Endothelial cell of hepatic sinusoid (primary cell): Measurements from ENCODE around the gene PGP.

Experiments used
- in situ Hi-C: cut with HindIII; loops from 2 replicates; pipeline ENCODE4 v1.10.0; 2017; ENCODE audit warnings: low sequenced_read_pairs

The PGP gene

GRCh38 chr16:2186505-2186904 lies 28.1 kb downstream of the PGP start:
- in situ Hi-C loops = no loop called here

DNA sequence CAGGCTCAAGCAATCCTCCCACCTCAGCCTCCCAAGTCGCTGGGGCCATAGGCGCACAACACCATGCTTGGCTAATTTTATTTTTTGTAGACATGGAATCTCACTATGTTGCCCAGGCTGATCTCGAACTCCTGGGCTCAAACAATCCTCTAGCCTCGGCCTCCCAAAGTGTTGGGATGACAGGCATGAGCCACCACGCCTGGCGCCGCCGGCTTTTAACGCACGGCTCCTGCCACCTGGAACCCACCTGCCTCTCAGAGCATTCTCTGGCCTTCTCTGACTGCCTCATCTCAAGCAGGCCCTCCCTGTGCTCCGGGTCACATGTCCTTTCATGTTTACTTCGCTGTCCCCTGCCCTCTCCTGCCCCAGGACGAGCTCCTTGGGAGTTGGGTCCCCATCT lies 28.6 kb downstream of the PGP start:
- in situ Hi-C loops = no loop called here

DNA sequence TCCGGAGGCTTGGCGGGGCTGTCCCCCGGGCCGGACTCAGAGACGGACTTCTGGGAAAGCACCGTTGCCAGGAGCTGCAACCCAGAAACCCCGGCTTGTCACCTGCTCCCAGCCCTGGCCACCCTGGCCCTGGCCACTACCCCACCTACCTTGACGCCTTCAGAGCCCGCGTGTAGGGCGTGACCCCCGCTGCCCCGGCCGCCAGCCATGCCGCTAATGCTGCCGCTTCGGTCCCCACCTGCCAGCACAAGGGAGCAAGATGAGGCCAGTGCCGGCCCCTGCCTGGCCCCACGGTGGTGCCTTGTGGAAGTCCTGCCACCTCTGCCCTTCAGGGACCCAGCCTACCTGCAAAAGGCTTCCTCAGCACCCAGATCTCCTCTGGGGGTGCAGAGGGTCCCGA lies 29.7 kb downstream of the PGP start:
- in situ Hi-C loops = no loop called here

DNA sequence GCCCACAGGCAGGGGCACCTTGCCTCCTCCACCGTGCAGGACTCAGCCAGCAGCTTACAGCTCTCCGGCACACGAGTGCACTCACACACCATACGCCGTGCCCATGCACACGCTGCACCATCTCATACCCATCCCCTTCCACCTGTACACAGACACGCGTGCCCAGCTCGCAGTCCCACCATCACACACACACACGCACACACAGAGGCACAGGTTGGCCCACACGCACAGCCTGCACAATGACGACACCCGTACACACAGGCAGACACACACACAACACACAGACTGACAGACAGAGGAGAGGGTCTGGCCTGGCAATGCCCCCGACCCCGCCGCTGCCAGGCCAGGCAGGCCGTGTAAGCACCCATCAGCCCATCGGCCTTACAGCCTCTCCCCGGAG lies 30.3 kb downstream of the PGP start:
- in situ Hi-C loops = no loop called here

DNA sequence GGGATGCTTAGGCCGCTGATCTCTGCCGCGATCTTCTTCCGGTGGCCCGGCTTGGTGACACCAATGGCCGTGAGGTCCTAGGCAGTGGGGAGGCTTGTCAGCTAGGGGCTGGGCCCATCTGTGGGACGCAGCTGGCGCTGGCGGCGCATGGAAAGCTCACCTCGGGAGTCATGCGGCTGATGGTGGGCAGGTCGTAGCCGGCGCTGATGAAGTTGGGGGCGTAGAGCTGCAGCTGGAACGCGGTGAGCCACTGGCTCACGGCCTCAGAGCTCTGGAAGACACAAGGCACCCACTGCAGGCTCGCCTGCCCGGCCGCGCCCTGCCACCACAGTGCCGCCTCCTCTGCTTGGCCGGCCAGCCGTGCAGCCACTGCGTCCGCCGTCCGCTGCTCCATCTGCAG lies 31.0 kb downstream of the PGP start:
- in situ Hi-C loops = no loop called here

GRCh38 chr16:2181952-2182351 lies 32.7 kb downstream of the PGP start:
- in situ Hi-C loops = no loop called here

DNA sequence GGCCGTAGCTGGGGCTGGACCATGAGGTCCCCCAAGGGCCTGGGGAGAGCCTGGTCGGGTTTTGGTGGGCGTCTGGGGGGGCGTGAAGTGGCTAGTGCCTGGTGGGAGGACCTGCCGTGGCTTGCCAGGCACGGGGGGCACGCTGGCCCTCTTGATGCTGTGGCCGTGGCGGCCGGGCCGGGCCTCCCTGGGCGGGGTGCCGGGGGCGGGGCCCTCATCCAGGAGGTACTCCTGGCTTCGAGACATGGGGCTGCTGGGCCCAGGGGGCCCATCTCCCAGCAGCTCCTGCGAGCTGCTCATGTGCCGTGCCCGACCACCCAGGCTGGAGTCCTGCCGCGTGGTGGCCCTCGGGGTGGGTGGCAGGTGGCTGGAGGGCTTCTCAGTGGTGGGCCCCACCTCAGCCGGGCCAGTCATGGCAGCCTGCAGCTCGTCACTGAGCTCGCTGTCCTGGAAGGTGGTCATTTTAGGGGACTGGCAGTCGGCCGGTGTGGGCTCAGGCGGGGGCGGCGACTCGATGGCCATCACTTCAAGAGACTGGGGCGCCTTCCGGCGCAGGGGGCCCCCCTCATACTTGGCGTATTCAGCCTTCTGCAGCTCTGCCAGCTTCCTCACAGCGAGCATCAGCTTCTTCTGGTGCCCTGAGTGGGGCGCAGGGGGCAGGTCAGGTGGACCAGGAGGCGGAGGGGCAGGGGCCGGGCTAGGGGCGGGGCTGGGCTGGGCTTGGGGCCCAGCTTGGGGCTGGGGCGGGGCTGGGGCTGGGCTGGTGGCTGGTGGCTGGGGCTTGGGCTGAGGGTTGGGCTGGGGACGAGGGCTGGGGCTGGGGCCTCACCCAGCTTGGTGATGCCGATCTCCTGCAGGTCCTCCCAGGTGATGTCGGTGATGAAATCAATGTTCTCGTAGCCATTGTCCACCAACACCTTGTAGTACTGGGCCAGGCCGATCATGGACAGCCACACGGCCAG lies 33.4 kb downstream of the PGP start:
- in situ Hi-C loops = no loop called here

- in situ Hi-C loops = no loop called here
Observed at GRCh38 chr16:2180461-2180860, 34.2 kb downstream of the PGP start.

GRCh38 chr16:2179576-2179975 lies 35.1 kb downstream of the PGP start:
- in situ Hi-C loops = no loop called here

- in situ Hi-C loops = no loop called here
Observed at GRCh38 chr16:2179107-2179501, 35.5 kb downstream of the PGP start.

DNA sequence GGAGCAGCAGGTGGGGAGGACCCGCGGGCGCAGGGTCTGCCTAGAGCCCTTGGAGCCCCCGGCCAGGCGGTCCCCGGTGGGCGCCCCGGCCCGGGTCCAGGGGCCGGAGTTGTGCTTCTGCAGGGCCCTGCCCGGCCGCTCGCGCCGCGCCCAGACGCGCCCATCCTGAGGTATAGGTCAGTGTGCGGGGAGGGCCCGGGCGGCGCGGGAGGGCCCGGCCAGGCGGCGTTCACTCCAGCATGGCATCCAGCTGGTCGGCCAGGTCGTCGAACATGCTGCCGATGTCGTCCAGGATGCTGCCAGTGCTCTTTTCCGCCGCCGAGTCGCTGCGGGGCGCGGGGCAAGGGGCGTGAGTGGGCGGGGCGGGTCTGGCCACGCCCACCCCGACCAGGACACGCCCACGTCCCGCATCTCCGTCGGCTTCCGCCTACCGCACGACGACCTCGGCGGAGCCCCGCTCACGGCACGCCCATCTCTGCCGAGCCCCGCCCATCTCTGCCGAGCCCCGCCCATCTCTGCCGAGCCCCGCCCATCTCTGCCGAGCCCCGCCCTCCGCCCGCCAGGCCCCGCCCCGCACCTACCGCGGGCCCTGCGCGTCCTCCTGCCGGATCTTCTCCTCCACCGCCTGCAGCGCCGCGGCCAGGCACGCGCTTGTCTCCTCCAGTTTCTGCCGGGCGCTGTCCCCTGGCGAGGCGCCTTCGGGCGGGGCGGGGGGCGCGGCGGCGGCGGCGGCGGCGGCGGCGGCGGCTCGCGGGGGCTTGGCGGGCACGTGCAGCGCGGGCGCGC lies 36.1 kb downstream of the PGP start:
- in situ Hi-C loops = no loop called here

GRCh38 chr16:2177561-2177960 lies 37.1 kb downstream of the PGP start:
- in situ Hi-C loops = no loop called here

DNA sequence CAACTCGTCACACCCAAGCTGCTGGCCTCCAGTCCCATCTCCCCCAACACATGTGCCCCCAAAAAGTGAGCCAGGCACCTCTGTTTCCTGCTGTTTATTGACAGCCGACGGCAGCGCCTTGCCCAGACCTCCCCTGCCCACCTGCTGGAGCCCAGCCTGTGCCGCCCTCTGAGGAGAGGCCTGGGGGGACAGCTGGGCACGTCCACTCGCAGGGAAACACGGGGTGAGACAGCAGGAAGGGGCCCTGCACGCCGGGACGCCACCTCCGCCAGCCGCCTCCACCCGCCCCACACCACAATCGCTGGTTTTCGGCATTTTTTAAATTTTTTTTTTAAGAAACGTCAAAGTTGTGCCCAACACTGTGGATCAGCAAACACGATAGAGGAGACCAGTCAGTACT lies 37.5 kb downstream of the PGP start:
- in situ Hi-C loops = no loop called here

GRCh38 chr16:2176047-2176446 lies 38.6 kb downstream of the PGP start:
- in situ Hi-C loops = no loop called here

DNA sequence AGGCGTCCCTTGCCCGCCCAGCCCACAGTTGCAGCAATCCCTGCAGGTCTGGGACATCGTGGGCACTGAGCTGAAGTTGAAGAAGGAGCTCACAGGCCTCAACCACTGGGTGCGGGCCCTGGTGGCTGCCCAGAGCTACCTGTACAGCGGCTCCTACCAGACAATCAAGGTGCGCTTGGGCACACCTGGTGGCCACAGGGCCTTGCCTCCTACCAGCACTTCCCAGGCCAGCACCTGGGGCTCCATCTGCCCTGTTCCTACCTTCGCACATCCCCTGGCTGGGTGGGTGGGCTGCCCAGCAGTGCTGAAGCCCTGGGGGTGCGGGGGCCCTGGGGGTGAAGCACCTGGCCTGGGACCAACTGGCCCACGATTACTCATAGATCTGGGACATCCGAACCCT lies 39.2 kb downstream of the PGP start:
- in situ Hi-C loops = no loop called here

GRCh38 chr16:2174396-2175131 lies 40.1 kb downstream of the PGP start:
- in situ Hi-C loops = loop anchor here (25.0 kb wide), 2 partner anchors 263 to 312 kb away; partner anchors contain the start of genes CCNF and MEIOB

- in situ Hi-C loops = loop anchor here (25.0 kb wide), 2 partner anchors 263 to 312 kb away; partner anchors contain the start of genes CCNF and MEIOB
Observed at GRCh38 chr16:2173916-2174315, 40.7 kb downstream of the PGP start.

DNA sequence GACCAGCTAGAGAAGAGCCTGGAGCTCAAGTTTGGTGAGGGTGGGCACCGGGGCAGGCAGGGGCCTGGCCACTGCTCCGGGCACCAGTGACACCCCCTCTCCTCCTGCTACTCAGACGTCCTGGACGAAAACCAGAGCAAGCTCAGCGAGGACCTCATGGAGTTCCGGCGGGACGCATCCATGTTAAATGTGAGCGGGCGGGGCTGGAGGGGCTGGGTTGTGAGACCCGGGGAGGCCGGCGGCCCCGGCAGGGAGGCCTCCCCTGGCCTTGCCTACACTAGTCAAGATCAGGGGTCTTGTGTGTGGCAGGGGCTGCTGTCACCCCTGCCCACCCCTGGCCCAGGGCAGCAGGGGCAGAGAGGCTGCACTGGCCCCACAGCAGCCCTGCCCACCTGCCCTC lies 41.3 kb downstream of the PGP start:
- in situ Hi-C loops = loop anchor here (25.0 kb wide), 2 partner anchors 264 to 311 kb away; partner anchors contain the start of genes CCNF and MEIOB

DNA sequence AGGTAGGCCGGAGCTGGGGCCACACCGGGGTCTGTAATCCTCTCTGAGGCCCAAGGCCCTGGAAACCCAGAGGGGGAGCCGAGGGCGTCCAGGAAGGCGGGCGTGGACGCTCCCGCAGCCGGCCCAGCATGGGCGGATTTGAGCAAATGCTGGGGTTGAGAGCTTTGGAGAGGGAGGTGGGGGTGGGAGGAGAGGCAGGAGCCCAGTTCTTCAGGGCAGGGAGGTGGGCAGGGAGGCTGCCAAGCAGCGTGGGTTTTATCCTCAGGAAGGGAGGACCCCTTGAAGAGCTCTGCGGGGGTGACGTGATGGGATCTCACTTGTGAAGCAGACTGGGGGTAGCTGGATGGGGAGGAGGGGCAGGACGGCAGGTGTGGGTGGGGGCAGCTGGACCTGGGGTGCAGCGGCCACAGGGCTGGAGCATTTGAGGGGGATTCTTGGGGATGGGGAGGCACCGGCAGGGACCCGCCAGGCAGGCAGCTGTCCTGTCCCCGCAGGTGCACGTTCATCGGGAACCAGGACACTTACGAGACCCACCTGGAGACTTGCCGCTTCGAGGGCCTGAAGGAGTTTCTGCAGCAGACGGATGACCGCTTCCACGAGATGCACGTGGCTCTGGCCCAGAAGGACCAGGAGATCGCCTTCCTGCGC lies 41.8 kb downstream of the PGP start:
- in situ Hi-C loops = loop anchor here (25.0 kb wide), 2 partner anchors 264 to 311 kb away; partner anchors contain the start of genes CCNF and MEIOB

DNA sequence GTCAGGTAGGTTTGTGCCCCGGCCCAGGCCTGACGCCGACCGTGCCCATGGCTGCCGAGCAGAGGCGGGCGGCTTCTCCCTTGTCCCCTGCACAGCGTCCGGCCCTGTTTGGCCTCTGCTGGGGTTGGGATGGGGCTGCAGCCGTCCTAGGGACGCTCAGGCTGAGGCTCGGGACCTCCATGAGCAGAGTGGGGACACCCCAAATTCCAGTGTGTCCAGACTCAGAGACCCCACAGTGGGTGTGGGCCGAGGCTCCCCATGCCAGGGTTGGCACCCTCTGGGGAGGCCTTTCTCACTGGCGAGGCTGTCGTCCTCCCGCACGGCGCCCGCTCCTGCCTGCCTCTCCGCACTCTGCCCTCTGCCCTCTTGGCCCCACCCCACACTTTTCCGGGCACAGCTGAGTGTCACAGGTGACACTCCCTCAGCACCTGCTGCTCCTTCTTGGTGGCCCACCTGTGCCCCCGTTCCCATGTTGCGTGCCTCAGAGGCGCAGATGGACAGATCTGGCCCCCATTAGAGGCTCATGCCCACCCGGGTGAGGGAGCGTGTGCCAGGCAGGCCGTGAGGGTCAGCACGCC lies 43.0 kb downstream of the PGP start:
- in situ Hi-C loops = loop anchor here (25.0 kb wide), 2 partner anchors 266 to 309 kb away; partner anchors contain the start of genes CCNF and MEIOB
